ENCODE results near the gene EFCAB6.

The EFCAB6 gene

GRCh38 chr22:43737150-43737828 is 74.8 kb downstream of the EFCAB6 start:
- no peak overlapping the region for H3K9ac ChIP-seq (ENCODE audit: low read length)
- H3K36me3 ChIP-seq (ENCODE audit: insufficient read depth, low read length): no peaks in the 10 kb centered on the region
- H3K27ac ChIP-seq (ENCODE audit: low read depth, low read length): no peak overlapping the region
- no peaks in the 10 kb centered on the region for H3K9me3 ChIP-seq (ENCODE audit: low read length)
- no peaks in the 10 kb centered on the region for H3K27me3 ChIP-seq (ENCODE audit: control insufficient read depth in 1 of 2, insufficient read depth in 2 of 2, low read length in 2 of 2)
- no peak overlapping the region for H3K4me3 ChIP-seq (ENCODE audit: low read depth in 1 of 2, low read length in 2 of 2)
- H3K4me1 ChIP-seq (ENCODE audit: insufficient read depth, low read length): no peaks in the 10 kb centered on the region

GRCh38 chr22:43736651-43737050 is 75.5 kb downstream of the EFCAB6 start:
- Histone ChIP-seq H3K36me3 (ENCODE audit: insufficient read depth, low read length) (no peaks in the 10 kb centered on the region), H3K27me3 (ENCODE audit: control insufficient read depth in 1 of 2, insufficient read depth in 2 of 2, low read length in 2 of 2) (no peaks in the 10 kb centered on the region), H3K27ac (ENCODE audit: low read depth, low read length) (no peak overlapping the region), H3K9ac (ENCODE audit: low read length) (no peak overlapping the region), H3K9me3 (ENCODE audit: low read length) (no peaks in the 10 kb centered on the region), H3K4me3 (ENCODE audit: low read depth in 1 of 2, low read length in 2 of 2) (no peak overlapping the region), H3K4me1 (ENCODE audit: insufficient read depth, low read length) (no peaks in the 10 kb centered on the region)

- Histone ChIP-seq H3K27me3 (ENCODE audit: control insufficient read depth in 1 of 2, insufficient read depth in 2 of 2, low read length in 2 of 2) (no peaks in the 10 kb centered on the region), H3K36me3 (ENCODE audit: insufficient read depth, low read length) (no peaks in the 10 kb centered on the region), H3K9ac (ENCODE audit: low read length) (no peak overlapping the region), H3K27ac (ENCODE audit: low read depth, low read length) (no peak overlapping the region), H3K4me3 (ENCODE audit: low read depth in 1 of 2, low read length in 2 of 2) (no peak overlapping the region), H3K9me3 (ENCODE audit: low read length) (no peaks in the 10 kb centered on the region), H3K4me1 (ENCODE audit: insufficient read depth, low read length) (no peaks in the 10 kb centered on the region)
These were observed 77.5 kb downstream of the EFCAB6 start for GRCh38 chr22:43734370-43735150.

GRCh38 chr22:43733138-43733537 is 79.0 kb downstream of the EFCAB6 start:
- Histone ChIP-seq H3K27ac (ENCODE audit: low read depth, low read length) (no peak overlapping the region), H3K9me3 (ENCODE audit: low read length) (no peaks in the 10 kb centered on the region), H3K27me3 (ENCODE audit: control insufficient read depth in 1 of 2, insufficient read depth in 2 of 2, low read length in 2 of 2) (no peaks in the 10 kb centered on the region), H3K4me1 (ENCODE audit: insufficient read depth, low read length) (no peaks in the 10 kb centered on the region), H3K36me3 (ENCODE audit: insufficient read depth, low read length) (no peaks in the 10 kb centered on the region), H3K4me3 (ENCODE audit: low read depth in 1 of 2, low read length in 2 of 2) (no peak overlapping the region), H3K9ac (ENCODE audit: low read length) (no peak overlapping the region)

DNA sequence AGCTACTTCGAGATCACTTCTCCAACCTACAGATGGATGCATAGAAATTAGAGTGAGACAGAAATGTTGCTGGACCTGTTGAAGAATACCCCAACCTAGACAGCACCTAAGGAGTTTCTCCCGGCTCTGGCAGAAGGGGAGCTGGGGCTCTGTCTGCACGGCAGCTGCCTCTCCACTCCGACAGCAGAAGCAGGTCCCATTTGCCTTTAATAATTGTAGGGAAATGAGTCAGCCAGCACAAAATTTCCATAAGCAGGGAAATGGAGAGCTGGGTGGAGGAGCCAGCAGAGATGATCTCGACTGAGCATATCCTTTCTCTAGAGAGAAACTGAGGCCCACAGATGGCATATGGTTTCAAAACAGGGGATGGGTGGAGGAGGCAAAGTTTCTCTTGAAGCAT is 80.1 kb downstream of the EFCAB6 start:
- Histone ChIP-seq H3K4me1 (ENCODE audit: insufficient read depth, low read length) (no peaks in the 10 kb centered on the region), H3K27me3 (ENCODE audit: control insufficient read depth in 1 of 2, insufficient read depth in 2 of 2, low read length in 2 of 2) (no peaks in the 10 kb centered on the region), H3K4me3 (ENCODE audit: low read depth in 1 of 2, low read length in 2 of 2) (no peak overlapping the region), H3K9me3 (ENCODE audit: low read length) (no peaks in the 10 kb centered on the region), H3K36me3 (ENCODE audit: insufficient read depth, low read length) (no peaks in the 10 kb centered on the region), H3K27ac (ENCODE audit: low read depth, low read length) (no peak overlapping the region), H3K9ac (ENCODE audit: low read length) (no peak overlapping the region)

DNA sequence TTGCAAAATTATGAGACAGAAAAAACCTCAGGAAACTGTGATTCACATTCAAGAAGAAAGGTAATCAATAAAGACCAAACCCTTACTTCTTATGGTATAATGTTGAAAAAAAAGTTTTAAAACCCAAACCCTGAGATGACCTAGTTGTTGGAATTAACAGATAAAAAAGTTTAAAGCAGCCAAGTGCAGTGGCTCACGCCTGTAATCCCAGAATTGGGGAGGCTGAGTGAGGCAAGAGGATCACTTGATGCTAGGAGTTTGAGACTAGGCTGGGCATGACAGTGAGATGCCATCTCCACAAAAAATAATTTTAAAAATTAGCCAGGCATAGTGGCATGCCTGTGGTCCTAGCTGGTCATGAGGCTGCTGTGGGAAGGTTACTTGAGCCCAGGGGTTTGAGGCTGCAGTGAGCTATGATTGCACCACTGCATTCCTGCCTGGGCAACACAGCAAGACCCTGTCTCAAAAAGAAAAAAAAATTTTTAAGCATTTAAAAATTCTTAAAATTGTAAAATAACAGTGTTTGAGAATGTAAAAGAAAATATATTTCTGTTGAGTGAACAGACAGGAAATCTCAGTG is 85.1 kb downstream of the EFCAB6 start:
- Histone ChIP-seq H3K27me3 (ENCODE audit: control insufficient read depth in 1 of 2, insufficient read depth in 2 of 2, low read length in 2 of 2) (no peaks in the 10 kb centered on the region), H3K9ac (ENCODE audit: low read length) (no peak overlapping the region), H3K27ac (ENCODE audit: low read depth, low read length) (no peak overlapping the region), H3K4me3 (ENCODE audit: low read depth in 1 of 2, low read length in 2 of 2) (no peak overlapping the region), H3K36me3 (ENCODE audit: insufficient read depth, low read length) (no peaks in the 10 kb centered on the region), H3K9me3 (ENCODE audit: low read length) (no peaks in the 10 kb centered on the region), H3K4me1 (ENCODE audit: insufficient read depth, low read length) (no peaks in the 10 kb centered on the region)

GRCh38 chr22:43726322-43726721 is 85.8 kb downstream of the EFCAB6 start:
- Histone ChIP-seq H3K4me1 (ENCODE audit: insufficient read depth, low read length) (no peaks in the 10 kb centered on the region), H3K9me3 (ENCODE audit: low read length) (no peaks in the 10 kb centered on the region), H3K36me3 (ENCODE audit: insufficient read depth, low read length) (no peaks in the 10 kb centered on the region), H3K9ac (ENCODE audit: low read length) (no peak overlapping the region), H3K27ac (ENCODE audit: low read depth, low read length) (no peak overlapping the region), H3K4me3 (ENCODE audit: low read depth in 1 of 2, low read length in 2 of 2) (no peak overlapping the region), H3K27me3 (ENCODE audit: control insufficient read depth in 1 of 2, insufficient read depth in 2 of 2, low read length in 2 of 2) (no peaks in the 10 kb centered on the region)

DNA sequence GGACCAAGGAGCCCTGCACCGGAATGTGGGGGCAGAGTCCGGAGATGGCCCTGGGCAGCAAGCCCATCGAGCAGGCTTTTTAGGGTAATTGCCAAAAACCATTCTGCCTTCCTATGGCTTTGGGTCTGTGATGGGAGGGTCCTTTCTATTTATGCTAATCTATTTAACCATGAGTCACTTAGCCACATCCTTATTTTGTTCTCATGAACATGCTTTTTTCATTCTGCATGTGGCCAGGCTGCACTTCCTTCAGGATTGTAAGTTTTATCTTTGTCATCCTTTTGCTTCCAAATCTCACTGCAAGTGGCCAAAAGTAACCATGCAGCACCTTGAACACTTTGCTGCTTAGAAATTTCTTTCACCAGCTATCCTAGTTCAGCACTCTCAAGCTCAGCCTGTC is 88.3 kb downstream of the EFCAB6 start:
- H3K9ac ChIP-seq (ENCODE audit: low read length): no peak overlapping the region
- H3K27ac ChIP-seq (ENCODE audit: low read depth, low read length): no peak overlapping the region
- H3K9me3 ChIP-seq (ENCODE audit: low read length): no peaks in the 10 kb centered on the region
- no peak overlapping the region for H3K4me3 ChIP-seq (ENCODE audit: low read depth in 1 of 2, low read length in 2 of 2)
- H3K27me3 ChIP-seq (ENCODE audit: control insufficient read depth in 1 of 2, insufficient read depth in 2 of 2, low read length in 2 of 2): no peaks in the 10 kb centered on the region
- H3K4me1 ChIP-seq (ENCODE audit: insufficient read depth, low read length): no peaks in the 10 kb centered on the region
- no peaks in the 10 kb centered on the region for H3K36me3 ChIP-seq (ENCODE audit: insufficient read depth, low read length)

DNA sequence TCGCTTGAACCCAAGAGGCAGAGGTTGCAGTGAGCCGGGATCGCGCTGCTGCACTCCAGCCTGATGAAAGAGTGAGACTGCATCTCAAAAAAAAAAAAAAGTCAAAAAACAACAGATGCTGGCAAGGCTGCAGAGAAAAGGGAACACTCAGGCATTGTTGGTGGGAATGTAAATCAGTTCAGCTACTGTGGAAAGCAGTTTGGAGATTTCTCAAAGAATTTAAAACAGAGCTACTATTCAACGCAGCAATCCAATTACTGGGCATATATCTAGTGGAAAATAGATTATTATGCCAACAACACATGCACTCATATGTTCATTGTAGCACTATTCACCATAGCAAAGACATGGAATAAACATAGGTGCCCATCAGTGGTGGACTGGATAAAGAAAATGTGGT is 89.7 kb downstream of the EFCAB6 start:
- H3K9me3 ChIP-seq (ENCODE audit: low read length): no peaks in the 10 kb centered on the region
- H3K27me3 ChIP-seq (ENCODE audit: control insufficient read depth in 1 of 2, insufficient read depth in 2 of 2, low read length in 2 of 2): no peaks in the 10 kb centered on the region
- no peak overlapping the region for H3K4me3 ChIP-seq (ENCODE audit: low read depth in 1 of 2, low read length in 2 of 2)
- H3K9ac ChIP-seq (ENCODE audit: low read length): no peak overlapping the region
- H3K4me1 ChIP-seq (ENCODE audit: insufficient read depth, low read length): no peaks in the 10 kb centered on the region
- H3K27ac ChIP-seq (ENCODE audit: low read depth, low read length): no peak overlapping the region
- no peaks in the 10 kb centered on the region for H3K36me3 ChIP-seq (ENCODE audit: insufficient read depth, low read length)

GRCh38 chr22:43720716-43721115 is 91.4 kb downstream of the EFCAB6 start:
- H3K27ac ChIP-seq (ENCODE audit: low read depth, low read length): no peak overlapping the region
- H3K9me3 ChIP-seq (ENCODE audit: low read length): no peaks in the 10 kb centered on the region
- no peak overlapping the region for H3K9ac ChIP-seq (ENCODE audit: low read length)
- no peaks in the 10 kb centered on the region for H3K36me3 ChIP-seq (ENCODE audit: insufficient read depth, low read length)
- H3K27me3 ChIP-seq (ENCODE audit: control insufficient read depth in 1 of 2, insufficient read depth in 2 of 2, low read length in 2 of 2): no peaks in the 10 kb centered on the region
- H3K4me3 ChIP-seq (ENCODE audit: low read depth in 1 of 2, low read length in 2 of 2): no peak overlapping the region
- no peaks in the 10 kb centered on the region for H3K4me1 ChIP-seq (ENCODE audit: insufficient read depth, low read length)

DNA sequence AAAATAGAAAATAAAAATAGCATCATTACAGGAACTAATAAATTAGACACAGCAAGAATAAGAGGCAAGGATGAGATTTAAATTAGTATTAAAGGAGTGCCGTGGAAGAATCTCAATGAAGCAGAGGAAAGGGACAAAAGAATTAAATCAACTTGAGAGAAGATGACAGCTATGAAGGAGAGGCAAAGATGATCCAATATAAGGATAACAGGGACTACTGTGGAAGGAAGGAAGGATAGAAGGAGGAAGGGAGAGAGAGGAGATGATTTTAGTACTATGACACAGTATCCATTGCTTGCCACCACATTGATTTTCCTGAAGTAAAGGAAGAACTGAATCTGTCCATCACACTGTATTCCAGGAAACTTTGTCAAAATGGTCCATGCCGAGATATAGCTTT is 98.0 kb downstream of the EFCAB6 start:
- Histone ChIP-seq H3K4me1 (ENCODE audit: insufficient read depth, low read length) (no peaks in the 10 kb centered on the region), H3K36me3 (ENCODE audit: insufficient read depth, low read length) (no peaks in the 10 kb centered on the region)

More for the DNA sequence above, 98.0 kb downstream of the EFCAB6 start:
- H3K27me3 ChIP-seq (ENCODE audit: control insufficient read depth in 1 of 2, insufficient read depth in 2 of 2, low read length in 2 of 2): no peaks in the 10 kb centered on the region
- no peak overlapping the region for H3K4me3 ChIP-seq (ENCODE audit: low read depth in 1 of 2, low read length in 2 of 2)
- H3K9me3 ChIP-seq (ENCODE audit: low read length): no peaks in the 10 kb centered on the region
- H3K27ac ChIP-seq (ENCODE audit: low read depth, low read length): no peak overlapping the region
- H3K9ac ChIP-seq (ENCODE audit: low read length): no peak overlapping the region
